OCI-LY3 (cell line): ENCODE data around the gene B3GALT6.

ENCODE experiments used
- H2AFZ ChIP-seq: fragments of 200-600, 300-600 bp; shearing (Covaris generic); 2 replicates; pipeline ENCODE4 v1.6.0; 2014; ENCODE audit warnings: antibody characterized with exemption, low read depth, low read length
- H3K27ac ChIP-seq: fragments of 200-600, 300-600 bp; sonication (generic); 2 replicates; pipeline ENCODE4 v1.5.1; 2014; ENCODE audit warnings: mild to moderate bottlenecking, low read length, moderate library complexity, mixed read lengths
- H3K27me3 ChIP-seq: fragments of 200-600, 300-600 bp; sonication (generic); 2 replicates; pipeline ENCODE4 v1.6.1; 2014; ENCODE audit warnings: low read depth, low read length, mixed read lengths
- H3K36me3 ChIP-seq: fragments of 200-600, 300-600 bp; sonication (generic); replicated peaks from 2 replicates; pipeline ENCODE3; 2014; ENCODE audit warnings: low read depth, low read length, mixed read lengths
- H3K4me1 ChIP-seq: fragments of 300-600, 200-600 bp; sonication (generic); 2 replicates; pipeline ENCODE4 v1.6.1; 2014; ENCODE audit warnings: low read length, mixed read lengths
- H3K4me2 ChIP-seq: fragments of 200-600, 300-600 bp; sonication (generic); 2 replicates; pipeline ENCODE4 v1.6.1; 2014; ENCODE audit warnings: low read length, mixed read lengths
- H3K4me3 ChIP-seq: fragments of 300-600, 200-600 bp; sonication (generic); 2 replicates; pipeline ENCODE4 v1.5.1; 2014; ENCODE audit warnings: antibody characterized with exemption, mild to moderate bottlenecking, low read length, moderate library complexity
- H3K79me2 ChIP-seq: fragments of 300-600, 200-600 bp; shearing (Covaris generic); 2 replicates; pipeline ENCODE4 v1.6.1; 2014; ENCODE audit warnings: mild to moderate bottlenecking, low read length, mixed read lengths
- H3K9ac ChIP-seq: fragments of 300-600, 200-600 bp; shearing (Covaris generic); 2 replicates; pipeline ENCODE4 v1.6.0; 2014; ENCODE audit warnings: mild to moderate bottlenecking, low read length, moderate library complexity
- H3K9me3 ChIP-seq: fragments of 200-600, 300-600 bp; shearing (Covaris generic); 2 replicates; pipeline ENCODE4 v1.6.1; 2014; ENCODE audit warnings: low read length, mixed read lengths; ENCODE audit not compliant: insufficient read depth
- H4K20me1 ChIP-seq: fragments of 200-600, 300-600 bp; sonication (generic); 2 replicates; pipeline ENCODE4 v1.6.1; 2016; ENCODE audit warnings: low read length, mixed read lengths; ENCODE audit not compliant: insufficient read depth
- CTCF ChIP-seq: fragments of 200-600, 300-600 bp; sonication (generic); IDR thresholded peaks from 2 replicates; pipeline ENCODE4 v1.5.1; 2014; ENCODE audit warnings: antibody characterized with exemption, low read length, low read depth
- EZH2phosphoT487 ChIP-seq: fragments of 200-600 bp; shearing (Covaris generic); IDR thresholded peaks from 2 replicates; pipeline ENCODE4 v1.6.1; 2018; ENCODE audit warnings: antibody characterized with exemption, mixed run types, low read depth

Gene B3GALT6

DNA sequence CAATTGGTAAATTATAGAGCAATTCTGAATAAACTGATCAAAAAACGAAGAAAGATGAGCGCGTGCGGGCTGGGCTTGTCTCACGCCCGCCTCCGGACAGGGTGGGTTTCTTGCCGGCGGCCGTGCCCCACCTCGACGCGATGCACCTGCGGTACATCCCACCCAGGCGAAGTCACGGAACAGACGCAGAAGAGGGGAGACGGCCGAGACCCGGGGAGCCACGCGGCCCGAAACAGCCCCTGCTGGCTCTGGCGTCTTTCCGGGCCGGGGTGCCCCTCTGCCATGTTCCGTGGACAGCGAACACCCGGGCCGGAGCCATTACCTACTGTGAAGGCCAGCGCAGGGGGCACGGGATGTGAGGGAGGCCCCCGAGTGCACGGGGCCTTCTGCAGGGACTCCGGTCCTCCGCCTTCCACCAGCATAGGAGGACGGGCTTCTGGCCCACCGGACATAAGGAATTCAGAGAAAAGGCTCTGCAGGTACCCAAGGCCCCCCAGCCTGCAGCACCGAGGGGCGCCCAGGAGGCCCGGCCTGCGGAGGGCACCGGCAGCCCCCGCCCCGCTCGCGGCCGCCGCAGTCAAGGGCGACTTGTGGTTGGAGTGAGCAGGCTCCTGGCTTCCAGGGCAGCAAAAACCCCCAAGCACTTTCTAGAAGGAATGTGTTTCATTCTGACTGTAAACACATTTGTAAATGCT, 22.1 kb downstream of the B3GALT6 start:
- H3K36me3 ChIP-seq: peaks cover 27% of the 10 kb centered on the region
- no peak overlapping the region for H3K4me2 ChIP-seq
- no peaks in the 10 kb centered on the region for H3K9me3 ChIP-seq
- H3K27ac ChIP-seq: no peak overlapping the region
- TF ChIP-seq CTCF (no peak), EZH2phosphoT487 (no peak)
- no peaks in the 10 kb centered on the region for H3K27me3 ChIP-seq
- no peak overlapping the region for H2AFZ ChIP-seq
- peaks cover 9% of the 10 kb centered on the region; the same call in 1 of the 2 replicates for H3K79me2 ChIP-seq
- H3K4me1 ChIP-seq: peaks cover 16% of the 10 kb centered on the region
- no peak overlapping the region for H3K9ac ChIP-seq
- H3K4me3 ChIP-seq: no peak overlapping the region
- peaks cover 8% of the 10 kb centered on the region; the same call in 1 of the 2 replicates for H4K20me1 ChIP-seq

GRCh38 chr1:1254667-1254998, 22.6 kb downstream of the B3GALT6 start:
- H2AFZ ChIP-seq: no peak overlapping the region
- H3K27ac ChIP-seq: no peak overlapping the region
- H3K4me3 ChIP-seq: no peak overlapping the region
- no peaks in the 10 kb centered on the region for H3K9me3 ChIP-seq
- H4K20me1 ChIP-seq: peaks cover 8% of the 10 kb centered on the region; the same call in 1 of the 2 replicates
- TF ChIP-seq CTCF (no peak), EZH2phosphoT487 (no peak)
- peaks cover 11% of the 10 kb centered on the region; the same call in 1 of the 2 replicates for H3K79me2 ChIP-seq
- H3K36me3 ChIP-seq: peaks cover 29% of the 10 kb centered on the region
- no peaks in the 10 kb centered on the region for H3K27me3 ChIP-seq
- no peak overlapping the region for H3K4me2 ChIP-seq
- no peak overlapping the region for H3K9ac ChIP-seq
- peaks cover 14% of the 10 kb centered on the region for H3K4me1 ChIP-seq

GRCh38 chr1:1255078-1255477, 23.0 kb downstream of the B3GALT6 start:
- H3K4me1 ChIP-seq: peaks cover 12% of the 10 kb centered on the region
- no peak overlapping the region for H3K4me2 ChIP-seq
- no peak overlapping the region for H3K27ac ChIP-seq
- H3K79me2 ChIP-seq: peaks cover 11% of the 10 kb centered on the region; the same call in 1 of the 2 replicates
- no peak overlapping the region for H3K9ac ChIP-seq
- H3K4me3 ChIP-seq: no peak overlapping the region
- H2AFZ ChIP-seq: no peak overlapping the region
- no peaks in the 10 kb centered on the region for H3K27me3 ChIP-seq
- TF ChIP-seq EZH2phosphoT487 (no peak), CTCF (no peak)
- no peaks in the 10 kb centered on the region for H3K9me3 ChIP-seq
- peaks cover 31% of the 10 kb centered on the region for H3K36me3 ChIP-seq
- H4K20me1 ChIP-seq: peaks cover 12% of the 10 kb centered on the region

DNA sequence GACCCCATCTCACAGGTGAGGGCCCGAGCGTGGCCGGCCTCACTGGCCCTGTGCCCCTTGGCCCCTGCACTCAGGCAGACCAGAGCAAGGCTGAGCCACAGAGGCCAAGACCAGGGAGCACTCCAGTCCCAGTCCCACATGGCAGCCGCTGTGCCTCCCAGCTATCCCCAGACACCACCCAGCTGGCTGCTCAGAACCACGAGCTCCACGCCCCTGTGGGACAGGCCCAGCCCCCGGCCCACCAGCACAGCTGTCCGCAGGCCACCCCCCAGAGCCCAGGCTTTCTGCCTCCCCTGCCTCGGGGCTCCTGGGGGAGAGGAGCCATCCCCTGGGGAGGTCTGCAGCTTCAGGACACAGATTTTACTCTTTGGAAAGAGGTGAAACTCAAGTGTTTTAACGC, 23.6 kb downstream of the B3GALT6 start:
- Histone ChIP-seq H3K27ac (no peak overlapping the region), H3K4me2 (no peak overlapping the region), H3K27me3 (no peaks in the 10 kb centered on the region), H3K4me3 (no peak overlapping the region), H3K79me2 (peaks cover 11% of the 10 kb centered on the region; the same call in 1 of the 2 replicates), H3K9me3 (no peaks in the 10 kb centered on the region), H4K20me1 (peaks cover 11% of the 10 kb centered on the region), H3K4me1 (peaks cover 13% of the 10 kb centered on the region), H2AFZ (no peak overlapping the region), H3K9ac (no peak overlapping the region), H3K36me3 (peaks cover 32% of the 10 kb centered on the region)
- TF ChIP-seq EZH2phosphoT487 (no peak), CTCF (no peak)
